NB4 (cell line): ENCODE measurements around the gene USP24.

Source experiments
- DNase-seq: peaks from one replicate; pipeline ENCODE4 v3.0.0; 2010; ENCODE audit warnings: low read depth
- H3K4me3 ChIP-seq: one replicate; pipeline ENCODE4 v1.5.1; 2011; ENCODE audit warnings: mild to moderate bottlenecking, low read depth, low read length, moderate library complexity
- CTCF ChIP-seq: IDR thresholded peaks from one replicate; pipeline ENCODE4 v1.5.1; 2012; ENCODE audit warnings: low read depth, low read length
- MAX ChIP-seq: IDR thresholded peaks from 2 replicates; pipeline ENCODE4 v1.6.1; 2011; ENCODE audit warnings: low read depth, low read length
- MYC ChIP-seq: IDR thresholded peaks from 2 replicates; pipeline ENCODE4 v1.6.1; 2011; ENCODE audit warnings: low read depth, low read length
- POLR2A ChIP-seq: IDR thresholded peaks from 2 replicates; pipeline ENCODE4 v1.6.1; 2011; ENCODE audit warnings: mild to moderate bottlenecking; ENCODE audit not compliant: insufficient read length; ENCODE audit errors: extremely low read depth

The USP24 gene

GRCh38 chr1:55131218-55131617 is 83.9 kb downstream of the USP24 start:
- TF ChIP-seq MYC (no peak), MAX (no peak), CTCF (no peak), POLR2A (no peak)
- H3K4me3 ChIP-seq: no peak overlapping the region
- DNase-seq: no peak

GRCh38 chr1:55129194-55129728 is 85.9 kb downstream of the USP24 start:
- no peak for TF ChIP-seq CTCF
- TF ChIP-seq POLR2A: no peak
- no peak for TF ChIP-seq MAX
- no peak for TF ChIP-seq MYC
- H3K4me3 ChIP-seq: no peak overlapping the region
- no peak for DNase-seq

- no peak overlapping the region for H3K4me3 ChIP-seq
- DNase-seq: no peak
- no peak for TF ChIP-seq MYC
- TF ChIP-seq CTCF: no peak
- TF ChIP-seq MAX: no peak
- no peak for TF ChIP-seq POLR2A
Measured at GRCh38 chr1:55128418-55128995, 86.7 kb downstream of the USP24 start.

GRCh38 chr1:55127827-55128343 is 87.3 kb downstream of the USP24 start:
- no peak overlapping the region for H3K4me3 ChIP-seq
- TF ChIP-seq MYC (no peak), MAX (no peak), CTCF (no peak), POLR2A (no peak)
- peak; percentile 28 for DNase-seq

GRCh38 chr1:55124470-55124869 is 90.7 kb downstream of the USP24 start:
- no peak for DNase-seq
- H3K4me3 ChIP-seq: no peak overlapping the region
- no peak for TF ChIP-seq CTCF
- no peak for TF ChIP-seq MYC
- no peak for TF ChIP-seq POLR2A
- no peak for TF ChIP-seq MAX
